Measurements from ENCODE around the gene RUVBL2.

RUVBL2 gene

GRCh38 chr19:48989701-48990291 is 3.9 kb upstream of the RUVBL2 start:
- DNase-seq, result no peak

- no peak for DNase-seq
Measured at GRCh38 chr19:48990400-48990799, 3.3 kb upstream of the RUVBL2 start.

- DNase-seq, result no peak
Measured at GRCh38 chr19:48991011-48991609, 2.6 kb upstream of the RUVBL2 start.

- DNase-seq, result no peak
Measured at GRCh38 chr19:48991873-48992580, 1.7 kb upstream of the RUVBL2 start.

GRCh38 chr19:48992581-48993174 is 1.0 kb upstream of the RUVBL2 start:
- DNase-seq, result no peak

GRCh38 chr19:48994035-48994386 is 324 bp downstream of the RUVBL2 start:
- DNase-seq, result no peak

- DNase-seq, result no peak
Measured at GRCh38 chr19:48997972-48998371, 4.3 kb downstream of the RUVBL2 start.

- DNase-seq, result no peak
Measured at GRCh38 chr19:48999481-49000325, 6.0 kb downstream of the RUVBL2 start.

GRCh38 chr19:49004133-49004532 is 10.4 kb downstream of the RUVBL2 start:
- DNase-seq, result no peak

GRCh38 chr19:49004964-49005614 is 11.4 kb downstream of the RUVBL2 start:
- no peak for DNase-seq

GRCh38 chr19:49006905-49007304 is 13.2 kb downstream of the RUVBL2 start:
- DNase-seq, result no peak

- no peak for DNase-seq
Measured at GRCh38 chr19:49009828-49010227, 16.1 kb downstream of the RUVBL2 start.

GRCh38 chr19:49010453-49010852 is 16.8 kb downstream of the RUVBL2 start:
- DNase-seq, result no peak

- no peak for DNase-seq
Measured at GRCh38 chr19:49011194-49011593, 17.5 kb downstream of the RUVBL2 start.

GRCh38 chr19:49014123-49014869 is 20.6 kb downstream of the RUVBL2 start:
- no peak for DNase-seq

GRCh38 chr19:49014870-49015255 is 21.2 kb downstream of the RUVBL2 start:
- DNase-seq, result no peak

GRCh38 chr19:49016067-49016839 is 22.6 kb downstream of the RUVBL2 start:
- no peak for DNase-seq

GRCh38 chr19:49017041-49017665 is 23.5 kb downstream of the RUVBL2 start, which contains the start of gene LHB:
LHB (minus strand) TSS chr19:49017091; CDS start chr19:49017081, 10 bp downstream.
- DNase-seq, result no peak

- DNase-seq, result no peak
Measured at GRCh38 chr19:49017666-49018351, 24.1 kb downstream of the RUVBL2 start.

Data from NCI-H2029 treated with DMSO at 0.1 percent for 48 hours (cell line).